ENCODE data around the gene CA7. TPM values are rescaled to one million over a fixed set of nuclear protein-coding genes. Genes with fewer than 3 reads are reported as not detected.

Gene CA7
- total and polyA plus RNA-seq, 8 donors = not detected

- peaks cover 11 to 12% of the 10 kb centered on the region in 2 donors for H3K4me1 ChIP-seq
- ATAC-seq (no peak), DNase-seq (no peak)
- peaks cover 21 to 28% of the 10 kb centered on the region in 2 donors for H3K27me3 ChIP-seq
- intact Hi-C loops (cut with DNase I) = no loop called here
- H3K27ac ChIP-seq = no peak overlapping the region
- H3K36me3 ChIP-seq = no peaks in the 10 kb centered on the region
- no peak overlapping the region for H3K4me3 ChIP-seq
- no peaks in the 10 kb centered on the region for H3K9me3 ChIP-seq
- no peak for TF ChIP-seq CTCF (IDR thresholded peaks at IDR 0.05)
Observed at GRCh38 chr16:66840883-66841282, 3.3 kb upstream of the CA7 start.

GRCh38 chr16:66841366-66841765 lies 2.8 kb upstream of the CA7 start:
- Histone ChIP-seq H3K9me3 (no peaks in the 10 kb centered on the region), H3K4me1 (peaks cover 11 to 12% of the 10 kb centered on the region in 2 donors), H3K27me3 (peaks cover 23 to 33% of the 10 kb centered on the region in 2 donors), H3K27ac (no peak overlapping the region), H3K4me3 (no peak overlapping the region), H3K36me3 (no peaks in the 10 kb centered on the region)
- DNase-seq (no peak), ATAC-seq (no peak)
- intact Hi-C loops (cut with DNase I) = no loop called here
- TF ChIP-seq CTCF (IDR thresholded peaks at IDR 0.05) = no peak

GRCh38 chr16:66842765-66843164 lies 1.4 kb upstream of the CA7 start:
- TF ChIP-seq CTCF (IDR thresholded peaks at IDR 0.05) = no peak
- H3K4me3 ChIP-seq = no peak overlapping the region
- H3K36me3 ChIP-seq = no peaks in the 10 kb centered on the region
- intact Hi-C loops (cut with DNase I) = no loop called here
- H3K27ac ChIP-seq = no peak overlapping the region
- ATAC-seq (no peak), DNase-seq (no peak)
- H3K9me3 ChIP-seq = no peaks in the 10 kb centered on the region
- peaks cover 23 to 44% of the 10 kb centered on the region in 2 donors for H3K27me3 ChIP-seq
- H3K4me1 ChIP-seq = peaks cover 11 to 12% of the 10 kb centered on the region in 2 donors

- Histone ChIP-seq H3K27ac (no peak overlapping the region), H3K4me3 (no peak overlapping the region), H3K36me3 (no peaks in the 10 kb centered on the region), H3K27me3 (peaks cover 23 to 44% of the 10 kb centered on the region in 2 donors), H3K4me1 (peaks cover 11 to 12% of the 10 kb centered on the region in 2 donors), H3K9me3 (no peaks in the 10 kb centered on the region)
- intact Hi-C loops (cut with DNase I) = no loop called here
- DNase-seq (no peak), ATAC-seq (no peak)
- no peak for TF ChIP-seq CTCF (IDR thresholded peaks at IDR 0.05)
Observed at GRCh38 chr16:66843191-66843590, 1.0 kb upstream of the CA7 start.

GRCh38 chr16:66844009-66844341 lies 239 bp upstream of the CA7 start:
- no peaks in the 10 kb centered on the region for H3K36me3 ChIP-seq
- H3K27me3 ChIP-seq = peaks cover 23 to 44% of the 10 kb centered on the region in 2 donors
- no peak for DNase-seq
- peaks cover 11 to 12% of the 10 kb centered on the region in 2 donors for H3K4me1 ChIP-seq
- no peak for ATAC-seq
- peak overlapping the region; percentile 22 to 23 for H3K4me3 ChIP-seq
- H3K9me3 ChIP-seq = no peaks in the 10 kb centered on the region
- no peak for TF ChIP-seq CTCF (IDR thresholded peaks at IDR 0.05)
- H3K27ac ChIP-seq = no peak overlapping the region
- intact Hi-C loops (cut with DNase I) = no loop called here
